Measurements from ENCODE around the gene TBC1D22A. TPM values are rescaled to one million over a fixed set of nuclear protein-coding genes. Genes with fewer than 3 reads are reported as not detected.

Gene TBC1D22A
- total RNA-seq, 4 donors from 2014 or later = 9.2 to 45.3 (median 22.8) TPM

DNA sequence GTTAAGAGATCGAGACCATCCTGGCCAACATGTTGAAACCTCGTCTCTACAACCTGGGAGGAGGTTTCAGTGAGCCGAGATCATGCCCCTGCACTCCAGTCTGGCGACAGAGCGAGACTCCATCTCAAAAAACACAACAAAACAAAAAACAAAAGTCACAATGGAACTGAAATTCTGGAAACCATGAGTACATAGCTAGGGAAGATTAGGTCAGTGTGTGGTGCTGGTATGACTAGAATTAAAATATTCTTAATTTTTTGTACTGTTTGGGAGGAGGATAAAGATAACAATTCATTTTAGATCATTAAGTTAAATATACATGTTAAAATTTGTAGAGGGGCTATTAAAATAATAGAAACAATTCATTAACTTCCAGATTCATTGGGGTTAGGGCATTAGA lies 344.4 kb downstream of the TBC1D22A start:
- H3K9me3 ChIP-seq = no peaks in the 10 kb centered on the region
- TF ChIP-seq, protein P1, sequence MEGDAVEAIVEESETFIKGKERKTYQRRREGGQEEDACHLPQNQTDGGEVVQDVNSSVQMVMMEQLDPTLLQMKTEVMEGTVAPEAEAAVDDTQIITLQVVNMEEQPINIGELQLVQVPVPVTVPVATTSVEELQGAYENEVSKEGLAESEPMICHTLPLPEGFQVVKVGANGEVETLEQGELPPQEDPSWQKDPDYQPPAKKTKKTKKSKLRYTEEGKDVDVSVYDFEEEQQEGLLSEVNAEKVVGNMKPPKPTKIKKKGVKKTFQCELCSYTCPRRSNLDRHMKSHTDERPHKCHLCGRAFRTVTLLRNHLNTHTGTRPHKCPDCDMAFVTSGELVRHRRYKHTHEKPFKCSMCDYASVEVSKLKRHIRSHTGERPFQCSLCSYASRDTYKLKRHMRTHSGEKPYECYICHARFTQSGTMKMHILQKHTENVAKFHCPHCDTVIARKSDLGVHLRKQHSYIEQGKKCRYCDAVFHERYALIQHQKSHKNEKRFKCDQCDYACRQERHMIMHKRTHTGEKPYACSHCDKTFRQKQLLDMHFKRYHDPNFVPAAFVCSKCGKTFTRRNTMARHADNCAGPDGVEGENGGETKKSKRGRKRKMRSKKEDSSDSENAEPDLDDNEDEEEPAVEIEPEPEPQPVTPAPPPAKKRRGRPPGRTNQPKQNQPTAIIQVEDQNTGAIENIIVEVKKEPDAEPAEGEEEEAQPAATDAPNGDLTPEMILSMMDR (IDR thresholded peaks at IDR 0.05) = no peak
- TF ChIP-seq POLR2A (IDR thresholded peaks at IDR 0.05) = no peak
- no peak overlapping the region for H3K4me3 ChIP-seq
- no peaks in the 10 kb centered on the region for H3K27me3 ChIP-seq
- no peaks in the 10 kb centered on the region for H3K4me1 ChIP-seq
- H3K36me3 ChIP-seq = no peaks in the 10 kb centered on the region
- intact Hi-C loops (cut with DNase I; ENCODE audit: low total_unique reads) = no loop called here
- no peak for DNase-seq
- no peak overlapping the region for H3K27ac ChIP-seq

DNA sequence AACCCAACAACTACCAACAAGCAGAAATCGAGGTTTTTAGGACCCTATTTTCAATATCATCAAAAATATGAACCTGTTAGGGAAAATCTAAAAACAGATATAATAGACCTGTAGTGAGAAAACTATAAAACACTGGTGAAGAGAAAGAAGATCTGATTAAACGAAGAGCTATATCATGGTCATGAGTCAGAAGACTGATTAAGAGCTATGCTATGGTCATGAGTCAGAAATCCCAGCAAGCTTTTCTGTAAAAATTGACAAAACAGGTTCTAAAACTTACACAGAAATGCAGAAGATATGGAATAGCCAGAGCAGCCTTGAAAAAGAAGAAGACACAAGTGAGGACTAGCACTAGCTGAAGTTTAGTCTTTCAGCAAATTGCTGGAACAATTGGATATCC lies 345.0 kb downstream of the TBC1D22A start:
- Histone ChIP-seq H3K4me3 (no peak overlapping the region), H3K27me3 (no peaks in the 10 kb centered on the region), H3K4me1 (no peaks in the 10 kb centered on the region), H3K36me3 (no peaks in the 10 kb centered on the region), H3K9me3 (no peaks in the 10 kb centered on the region), H3K27ac (no peak overlapping the region)
- TF ChIP-seq POLR2A (IDR thresholded peaks at IDR 0.05) = no peak
- TF ChIP-seq, protein P1 (IDR thresholded peaks at IDR 0.05) = no peak
- intact Hi-C loops (cut with DNase I; ENCODE audit: low total_unique reads) = no loop called here
- DNase-seq = no peak

DNA sequence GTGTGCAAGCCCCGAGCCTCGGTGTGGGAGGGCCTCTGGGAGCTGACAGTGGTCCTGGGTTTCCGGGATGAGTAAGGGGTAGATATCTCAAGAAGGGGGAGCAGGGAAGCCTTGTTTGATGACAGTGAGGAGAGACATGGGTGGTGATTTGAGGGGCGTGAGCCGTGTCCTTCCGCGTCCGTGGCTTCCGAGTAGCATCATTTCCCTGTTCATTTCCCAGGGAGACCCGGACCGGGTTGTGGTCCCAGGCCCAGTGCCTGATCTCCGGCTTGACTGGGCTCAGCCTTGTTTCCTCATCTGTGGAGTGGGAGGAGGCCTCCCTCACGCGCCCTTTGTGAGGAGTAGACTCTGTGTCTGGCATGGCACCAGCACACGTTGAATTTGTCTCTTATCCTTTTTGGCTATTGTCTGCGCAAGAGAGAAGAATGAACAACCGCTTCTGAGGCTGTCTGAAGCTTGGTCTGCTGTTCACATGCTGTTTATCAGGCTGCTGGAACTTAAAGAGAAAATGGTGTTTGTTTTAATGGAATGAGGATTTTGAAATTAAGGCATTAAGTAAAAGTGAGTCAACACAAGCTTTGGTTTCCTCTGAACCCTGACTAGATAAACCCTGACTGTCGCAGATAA lies 348.5 kb downstream of the TBC1D22A start:
- Histone ChIP-seq H3K27ac (peak overlapping the region; percentile 83), H3K9me3 (no peaks in the 10 kb centered on the region), H3K27me3 (no peaks in the 10 kb centered on the region), H3K4me1 (no peaks in the 10 kb centered on the region), H3K36me3 (no peaks in the 10 kb centered on the region), H3K4me3 (no peak overlapping the region)
- intact Hi-C loops (cut with DNase I; ENCODE audit: low total_unique reads) = no loop called here
- TF ChIP-seq, protein P1 (IDR thresholded peaks at IDR 0.05) = no peak
- TF ChIP-seq POLR2A (IDR thresholded peaks at IDR 0.05) = no peak
- DNase-seq = peak; percentile 68 to 81

DNA sequence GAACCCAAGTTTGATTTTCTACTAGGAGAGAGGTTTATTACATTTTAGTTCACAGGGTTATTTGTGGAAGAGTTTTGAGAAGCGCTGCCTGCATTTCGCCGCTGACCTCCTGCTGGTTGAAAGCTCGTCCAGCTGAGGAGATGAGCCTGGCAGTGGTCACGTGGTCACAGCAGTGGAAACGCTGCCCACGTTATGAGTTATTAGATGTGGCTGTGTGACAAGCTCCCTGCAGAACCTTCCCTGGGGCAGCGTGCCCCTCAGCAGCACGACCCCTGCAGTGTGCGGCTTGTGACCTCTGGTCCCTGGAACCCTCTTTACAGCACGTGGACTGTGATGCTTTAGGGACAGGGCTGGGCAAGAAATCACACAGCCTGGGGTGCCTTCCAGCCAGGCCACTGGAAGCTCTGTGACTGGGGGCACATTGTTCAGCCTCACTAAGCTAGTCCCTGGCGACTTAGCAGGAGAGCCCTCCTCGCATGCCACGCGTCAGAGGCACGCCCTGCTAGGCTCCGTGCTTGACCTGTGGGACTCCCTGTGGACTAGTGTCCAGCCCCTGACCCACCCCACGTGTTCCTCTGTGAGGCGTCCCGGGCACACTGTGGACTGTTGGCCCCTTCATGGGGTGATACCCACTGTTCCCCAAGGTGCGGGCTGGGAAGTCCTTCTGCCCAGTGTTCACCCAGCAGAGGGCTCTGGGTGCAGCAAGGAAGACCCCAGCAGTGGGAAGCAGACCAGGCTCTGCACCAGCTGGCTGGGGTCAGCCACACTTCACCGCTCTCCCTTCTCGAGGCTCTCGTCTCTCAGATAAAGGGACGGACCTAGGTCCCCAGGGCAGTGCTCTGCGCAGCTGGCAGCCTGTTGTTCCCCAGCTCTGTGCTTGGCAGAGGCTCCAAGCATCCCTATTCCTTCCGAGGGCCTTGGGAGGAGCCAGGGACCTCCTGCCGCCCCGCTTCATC lies 349.5 kb downstream of the TBC1D22A start:
- peak; percentile 46 to 59 for DNase-seq
- Histone ChIP-seq H3K36me3 (no peaks in the 10 kb centered on the region), H3K9me3 (no peaks in the 10 kb centered on the region), H3K27ac (peak overlapping the region; percentile 83), H3K27me3 (no peaks in the 10 kb centered on the region), H3K4me3 (no peak overlapping the region), H3K4me1 (no peaks in the 10 kb centered on the region)
- intact Hi-C loops (cut with DNase I; ENCODE audit: low total_unique reads) = no loop called here
- TF ChIP-seq POLR2A (IDR thresholded peaks at IDR 0.05) = no peak
- TF ChIP-seq, protein P1 (IDR thresholded peaks at IDR 0.05) = peak in 1 of 4 experiments; percentile 16

DNA sequence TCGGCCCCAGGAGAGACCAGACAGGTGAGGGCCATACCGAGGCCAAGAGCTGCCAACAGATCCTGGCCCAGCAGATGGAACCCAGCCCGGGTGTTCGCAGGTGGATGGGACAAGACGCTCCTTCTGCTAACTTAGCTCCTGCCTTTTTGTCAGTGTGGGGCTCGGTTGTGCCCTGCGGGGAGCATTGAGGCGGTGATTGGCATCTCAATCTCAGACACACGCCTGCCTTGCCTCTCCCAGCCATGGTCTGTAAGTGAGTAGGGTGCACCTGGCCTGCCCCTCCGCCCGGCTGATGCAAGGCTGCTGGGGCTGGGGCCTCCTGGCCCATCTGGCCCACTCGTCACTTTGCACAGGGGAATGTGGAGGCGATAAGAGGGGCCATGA lies 350.1 kb downstream of the TBC1D22A start:
- no peak for DNase-seq
- H3K4me1 ChIP-seq = no peaks in the 10 kb centered on the region
- TF ChIP-seq POLR2A (IDR thresholded peaks at IDR 0.05) = no peak
- TF ChIP-seq, protein P1 (IDR thresholded peaks at IDR 0.05) = no peak
- H3K27me3 ChIP-seq = no peaks in the 10 kb centered on the region
- intact Hi-C loops (cut with DNase I; ENCODE audit: low total_unique reads) = no loop called here
- no peak overlapping the region for H3K4me3 ChIP-seq
- H3K9me3 ChIP-seq = no peaks in the 10 kb centered on the region
- H3K27ac ChIP-seq = peak overlapping the region in 1 of 2 donors; percentile 83
- H3K36me3 ChIP-seq = no peaks in the 10 kb centered on the region
